ENCODE data around the gene SDCBP2. TPM values are rescaled to one million over a fixed set of nuclear protein-coding genes. Genes with fewer than 3 reads are reported as not detected.

Gene SDCBP2
- total and polyA plus RNA-seq, 2 of the 13 experiments (the other 11 are each of a cell fraction or from before 2014, with no cell fraction given) = 1.2 to 2.4 TPM

GRCh38 chr20:1320902-1321653, 7.9 kb downstream of the SDCBP2 start:
- H3K4me3 ChIP-seq (replicated peaks in 1 of 3; ENCODE audit: insufficient read depth in 1 of 3, low read depth in 2 of 3, low read length in 3 of 3) = no peak overlapping the region
- 14% methylated on average over 17 of the region's 17 CpGs for WGBS (ENCODE audit: low lambda C conversion rate)
- no peak overlapping the region for H3K9ac ChIP-seq (ENCODE audit: insufficient read depth, low read depth, low read length)
- POLR2A ChIA-PET = interaction anchor here (0.9 kb wide), 1 partner anchor 145 kb away, joined by 3 read pairs; no protein-coding TSS in a partner anchor
- no peaks in the 10 kb centered on the region for H3K36me3 ChIP-seq (replicated peaks in 1 of 2; ENCODE audit: control insufficient read depth in 1 of 2, insufficient read depth in 2 of 2, low read length in 2 of 2)
- H3K4me1 ChIP-seq (ENCODE audit: insufficient read depth, low read length) = peaks cover 41% of the 10 kb centered on the region
- peaks cover 3% of the 10 kb centered on the region; the same call in 1 of the 2 replicates for H4K20me1 ChIP-seq (ENCODE audit: insufficient read depth, low read length)
- H3K79me2 ChIP-seq (ENCODE audit: insufficient read depth, low read length) = peaks cover 8% of the 10 kb centered on the region
- no TSS peak for BruUV-seq (replicated peaks)
- DNase-seq (ENCODE audit: low spot score) (no peak), FAIRE-seq (no peak), ATAC-seq (no peak)
- H3K9me3 ChIP-seq (ENCODE audit: low read length) = no peaks in the 10 kb centered on the region
- intact Hi-C loops (cut with micrococcal nuclease; ENCODE audit: unreplicated experiment) = no loop called here
- CTCF ChIA-PET (ENCODE audit: low intra/inter-chr PET ratio, low total read pairs) = no interaction called here
- in situ Hi-C loops (cut with HindIII; ENCODE audit: extremely low pct_ligation_motif_present, low pct_unique_long_range_greater_than_20kb) = no loop called here
- no peak overlapping the region for H3K27ac ChIP-seq (ENCODE audit: extremely low read length, insufficient read depth, low read length)
- no peak overlapping the region for H2AFZ ChIP-seq (ENCODE audit: low read length)
- peak overlapping the region; percentile 16; the same call in 1 of the 2 replicates for H3K4me2 ChIP-seq (ENCODE audit: low read depth, low read length)
- no peaks in the 10 kb centered on the region; a peak in 2 of 5 replicates for H3K27me3 ChIP-seq (ENCODE audit: control insufficient read depth in 1 of 2, insufficient read depth in 2 of 2, low read length in 2 of 2)
- TF ChIP-seq ZNF781 (CRISPR knock-in tag; IDR thresholded peaks at IDR 0.05; ENCODE audit: borderline replicate concordance, not compliant biosample characterization) (no peak), ZNF709 (CRISPR knock-in tag; IDR thresholded peaks at IDR 0.05) (no peak), ZNF256 (CRISPR knock-in tag; conservative IDR thresholded peaks at IDR 0.05) (no peak), TEF (CRISPR knock-in tag; IDR thresholded peaks at IDR 0.05) (no peak), CBX5 (CRISPR knock-in tag; IDR thresholded peaks at IDR 0.05; ENCODE audit: borderline replicate concordance) (no peak), BORCS8-MEF2B (CRISPR knock-in tag; IDR thresholded peaks at IDR 0.05) (0 out of 2 replicates have a peak, but pooled peaks have one; percentile 45), TEAD2 (CRISPR knock-in tag; IDR thresholded peaks at IDR 0.05) (0 out of 2 replicates have a peak, but pooled peaks have one; percentile 16), HNRNPLL (IDR thresholded peaks at IDR 0.05; ENCODE audit: low read depth, low read length, poor library complexity, severe bottlenecking) (no peak), ZBTB1 (CRISPR knock-in tag; IDR thresholded peaks at IDR 0.05; ENCODE audit: borderline replicate concordance) (no peak), KDM4B (CRISPR knock-in tag; IDR thresholded peaks at IDR 0.05) (no peak), IRX3 (CRISPR knock-in tag; IDR thresholded peaks at IDR 0.05; ENCODE audit: borderline replicate concordance, low read depth) (no peak), NFATC3 (CRISPR knock-in tag; IDR thresholded peaks at IDR 0.05) (no peak)
- TF ChIP-seq, protein P1, sequence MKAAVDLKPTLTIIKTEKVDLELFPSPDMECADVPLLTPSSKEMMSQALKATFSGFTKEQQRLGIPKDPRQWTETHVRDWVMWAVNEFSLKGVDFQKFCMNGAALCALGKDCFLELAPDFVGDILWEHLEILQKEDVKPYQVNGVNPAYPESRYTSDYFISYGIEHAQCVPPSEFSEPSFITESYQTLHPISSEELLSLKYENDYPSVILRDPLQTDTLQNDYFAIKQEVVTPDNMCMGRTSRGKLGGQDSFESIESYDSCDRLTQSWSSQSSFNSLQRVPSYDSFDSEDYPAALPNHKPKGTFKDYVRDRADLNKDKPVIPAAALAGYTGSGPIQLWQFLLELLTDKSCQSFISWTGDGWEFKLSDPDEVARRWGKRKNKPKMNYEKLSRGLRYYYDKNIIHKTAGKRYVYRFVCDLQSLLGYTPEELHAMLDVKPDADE (CRISPR knock-in tag; IDR thresholded peaks at IDR 0.05) = no peak
- TF ChIP-seq, protein P2, sequence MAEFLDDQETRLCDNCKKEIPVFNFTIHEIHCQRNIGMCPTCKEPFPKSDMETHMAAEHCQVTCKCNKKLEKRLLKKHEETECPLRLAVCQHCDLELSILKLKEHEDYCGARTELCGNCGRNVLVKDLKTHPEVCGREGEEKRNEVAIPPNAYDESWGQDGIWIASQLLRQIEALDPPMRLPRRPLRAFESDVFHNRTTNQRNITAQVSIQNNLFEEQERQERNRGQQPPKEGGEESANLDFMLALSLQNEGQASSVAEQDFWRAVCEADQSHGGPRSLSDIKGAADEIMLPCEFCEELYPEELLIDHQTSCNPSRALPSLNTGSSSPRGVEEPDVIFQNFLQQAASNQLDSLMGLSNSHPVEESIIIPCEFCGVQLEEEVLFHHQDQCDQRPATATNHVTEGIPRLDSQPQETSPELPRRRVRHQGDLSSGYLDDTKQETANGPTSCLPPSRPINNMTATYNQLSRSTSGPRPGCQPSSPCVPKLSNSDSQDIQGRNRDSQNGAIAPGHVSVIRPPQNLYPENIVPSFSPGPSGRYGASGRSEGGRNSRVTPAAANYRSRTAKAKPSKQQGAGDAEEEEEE (CRISPR knock-in tag; IDR thresholded peaks at IDR 0.05; ENCODE audit: borderline replicate concordance) = 0 out of 2 replicates have a peak, but pooled peaks have one; percentile 55
- TF ChIP-seq, protein P3, sequence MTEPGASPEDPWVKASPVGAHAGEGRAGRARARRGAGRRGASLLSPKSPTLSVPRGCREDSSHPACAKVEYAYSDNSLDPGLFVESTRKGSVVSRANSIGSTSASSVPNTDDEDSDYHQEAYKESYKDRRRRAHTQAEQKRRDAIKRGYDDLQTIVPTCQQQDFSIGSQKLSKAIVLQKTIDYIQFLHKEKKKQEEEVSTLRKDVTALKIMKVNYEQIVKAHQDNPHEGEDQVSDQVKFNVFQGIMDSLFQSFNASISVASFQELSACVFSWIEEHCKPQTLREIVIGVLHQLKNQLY (CRISPR knock-in tag; IDR thresholded peaks at IDR 0.05) = no peak
